ENCODE data around the gene UMAD1. TPM values are rescaled to one million over a fixed set of nuclear protein-coding genes. Genes with fewer than 3 reads are reported as not detected.

UMAD1 gene
- polyA plus RNA-seq, 1 of the 3 experiments (the other 2 are of a cell fraction): 13.9 TPM

DNA sequence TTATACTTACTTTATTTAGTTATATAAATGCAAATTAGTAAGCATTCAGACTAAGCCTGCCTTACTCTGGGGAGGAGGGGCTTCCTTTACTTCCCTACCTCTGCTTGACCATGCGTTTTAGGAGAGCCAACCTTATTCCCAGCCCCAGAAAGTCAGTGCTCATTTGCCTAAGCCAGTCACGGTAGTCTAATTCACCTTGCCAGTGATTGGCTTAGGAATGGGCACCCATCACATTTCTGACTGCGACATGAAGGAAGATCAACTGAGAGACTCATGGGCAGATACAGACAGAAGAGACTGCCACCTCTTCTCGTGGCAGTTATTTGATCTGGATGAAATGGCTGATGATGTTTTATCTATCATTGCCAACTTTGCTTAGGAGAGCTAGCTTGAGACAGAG lies 48.4 kb downstream of the UMAD1 start:
- WGBS (ENCODE audit: low lambda C conversion rate): 80% methylated on average over 4 of the region's 4 CpGs
- H3K4me2 ChIP-seq: no peak overlapping the region

GRCh38 chr7:7693881-7694280 lies 53.3 kb downstream of the UMAD1 start:
- ChIA-PET CTCF (interaction anchor here (0.7 to 7.0 kb wide), 2 partner anchors 8 to 13 kb away, joined by 3 to 50 read pairs; no protein-coding TSS in a partner anchor), POLR2A (interaction anchor here (0.6 kb wide), 1 partner anchor 61 kb away, joined by 3 read pairs; no protein-coding TSS in a partner anchor)
- Histone ChIP-seq H3F3A (replicated peaks; ENCODE audit: insufficient read depth) (peaks cover 34% of the 10 kb centered on the region), H3K9ac (no peak overlapping the region), H3K27ac (ENCODE audit: low read depth in 2 of 2, low read length in 1 of 2) (peak overlapping the region in 1 of 2 experiments; percentile 67; a peak in 2 of 4 replicates), H2AFZ (ENCODE audit: low read depth) (no peak overlapping the region), H3K4me2 (no peak overlapping the region), H3K36me3 (replicated peaks in 1 of 2; ENCODE audit: control insufficient read depth in 1 of 2, insufficient read depth in 2 of 2, low read length in 1 of 2) (no peaks in the 10 kb centered on the region), H3K9me3 (no peaks in the 10 kb centered on the region), H3K27me3 (ENCODE audit: insufficient read depth) (no peaks in the 10 kb centered on the region), H3K4me3 (ENCODE audit: low read depth in 2 of 2, low read length in 1 of 2) (no peak overlapping the region), H3K4me1 (ENCODE audit: control insufficient read depth in 1 of 2, insufficient read depth in 2 of 2, low read depth in 1 of 2, low read length in 1 of 2) (peaks cover 9 to 13% of the 10 kb centered on the region in 2 experiments), H3K9me2 (no peaks in the 10 kb centered on the region), H4K20me1 (ENCODE audit: insufficient read depth) (no peaks in the 10 kb centered on the region), H3K79me2 (ENCODE audit: insufficient read depth) (no peaks in the 10 kb centered on the region)
- no peak for DNase-seq
- TF ChIP-seq USF2 (IDR thresholded peaks at IDR 0.05; ENCODE audit: borderline replicate concordance, low read depth, low read length): no peak
- TF ChIP-seq ZBTB33 (IDR thresholded peaks at IDR 0.05; ENCODE audit: borderline replicate concordance, low read depth): no peak
- TF ChIP-seq TAF1 (IDR thresholded peaks at IDR 0.05; ENCODE audit: borderline replicate concordance, low read depth, low read length): no peak
- TF ChIP-seq CHD2 (IDR thresholded peaks at IDR 0.05; ENCODE audit: low read length, partially characterized antibody): no peak
- peak; percentile 62 for TF ChIP-seq TCF12 (IDR thresholded peaks at IDR 0.05)

More for the DNA sequence above, 48.4 kb downstream of the UMAD1 start:
- Histone ChIP-seq H3K36me3 (replicated peaks in 1 of 2; ENCODE audit: control insufficient read depth in 1 of 2, insufficient read depth in 2 of 2, low read length in 1 of 2) (no peaks in the 10 kb centered on the region), H3K79me2 (ENCODE audit: insufficient read depth) (no peaks in the 10 kb centered on the region), H3K9me2 (no peaks in the 10 kb centered on the region), H3F3A (replicated peaks; ENCODE audit: insufficient read depth) (peaks cover 3% of the 10 kb centered on the region), H4K20me1 (ENCODE audit: insufficient read depth) (no peaks in the 10 kb centered on the region), H3K9ac (no peak overlapping the region), H3K27ac (ENCODE audit: low read depth in 2 of 2, low read length in 1 of 2) (no peak overlapping the region; a peak in 1 of 4 replicates), H3K4me3 (ENCODE audit: low read depth in 2 of 2, low read length in 1 of 2) (no peak overlapping the region), H3K4me1 (ENCODE audit: control insufficient read depth in 1 of 2, insufficient read depth in 2 of 2, low read depth in 1 of 2, low read length in 1 of 2) (peaks cover 11 to 19% of the 10 kb centered on the region in 2 experiments; a peak in 3 of 4 replicates), H2AFZ (ENCODE audit: low read depth) (no peak overlapping the region), H3K9me3 (no peaks in the 10 kb centered on the region), H3K27me3 (ENCODE audit: insufficient read depth) (no peaks in the 10 kb centered on the region)
- DNase-seq: no peak
- ChIA-PET CTCF (interaction anchor here (0.9 to 7.0 kb wide), 5 partner anchors 8 to 48 kb away, joined by 3 to 50 read pairs (median 6); partner anchors contain the start of gene UMAD1), POLR2A (no interaction called here)
- TF ChIP-seq POLR2AphosphoS5 (IDR thresholded peaks at IDR 0.05; ENCODE audit: low read depth, low read length) (no peak), RFX5 (IDR thresholded peaks at IDR 0.05; ENCODE audit: low read length) (no peak), NRF1 (IDR thresholded peaks at IDR 0.05; ENCODE audit: low read depth, low read length) (no peak), FOSL2 (IDR thresholded peaks at IDR 0.05; ENCODE audit: borderline replicate concordance, low read depth) (no peak), RCOR1 (IDR thresholded peaks at IDR 0.05; ENCODE audit: low read length) (no peak), FOXM1 (IDR thresholded peaks at IDR 0.05; ENCODE audit: low read depth) (no peak), RXRA (IDR thresholded peaks at IDR 0.05; ENCODE audit: borderline replicate concordance, low read depth) (no peak), TCF12 (IDR thresholded peaks at IDR 0.05) (no peak), EZH2phosphoT487 (IDR thresholded peaks at IDR 0.05; ENCODE audit: borderline replicate concordance, low read depth) (no peak), SIN3A (IDR thresholded peaks at IDR 0.05; ENCODE audit: borderline replicate concordance, low read depth, low read length) (no peak), TEAD4 (IDR thresholded peaks at IDR 0.05; ENCODE audit: borderline replicate concordance, insufficient read depth) (no peak), GATA2 (CRISPR knock-in tag; IDR thresholded peaks at IDR 0.05) (no peak; the same call in 1 of the 2 replicates), CHD2 (IDR thresholded peaks at IDR 0.05; ENCODE audit: low read length, partially characterized antibody) (no peak), ZBTB33 (IDR thresholded peaks at IDR 0.05; ENCODE audit: borderline replicate concordance, low read depth) (no peak), PBX3 (IDR thresholded peaks at IDR 0.05) (no peak)
